HepG2 (cell line): ENCODE measurements around the gene BCL2L13. TPM values are rescaled to one million over a fixed set of nuclear protein-coding genes. Genes with fewer than 3 reads are reported as not detected.

ENCODE experiments used
- CEBPG ChIP-seq: IDR thresholded peaks from 2 replicates; pipeline ENCODE4 v1.6.1; 2016
- HNF1B ChIP-seq: sonication (generic); formaldehyde crosslinking; IDR thresholded peaks from 2 replicates; pipeline ENCODE4 v1.5.1; 2020; ENCODE audit warnings: mild to moderate bottlenecking, moderate library complexity, missing genetic modification reagents
- MAX ChIP-seq: IDR thresholded peaks from 2 replicates; pipeline ENCODE4 v1.6.1; 2012; ENCODE audit warnings: inconsistent platforms
- MEIS1 ChIP-seq: sonication (generic); formaldehyde crosslinking; IDR thresholded peaks from 2 replicates; pipeline ENCODE4 v1.9.0; 2021; ENCODE audit warnings: mild to moderate bottlenecking, missing genetic modification reagents, moderate library complexity, borderline replicate concordance
- MTF1 ChIP-seq: sonication (generic); formaldehyde crosslinking; IDR thresholded peaks from 2 replicates; pipeline ENCODE4 v1.5.0; 2020; ENCODE audit warnings: missing genetic modification reagents
- RCOR2 ChIP-seq: IDR thresholded peaks from 2 replicates; pipeline ENCODE4 v1.6.1; 2016; ENCODE audit warnings: missing biosample characterization, missing genetic modification reagents
- RERE ChIP-seq: IDR thresholded peaks from 2 replicates; pipeline ENCODE4 v1.6.1; 2016; ENCODE audit warnings: low read depth, missing genetic modification reagents, missing compliant biosample characterization
- ZBTB49 ChIP-seq: sonication (generic); formaldehyde crosslinking; IDR thresholded peaks from 2 replicates; pipeline ENCODE4 v1.4.0; 2020; ENCODE audit warnings: missing genetic modification reagents, borderline replicate concordance
- ZNF124 ChIP-seq: sonication (generic); formaldehyde crosslinking; IDR thresholded peaks from 2 replicates; pipeline ENCODE4 v1.4.0; 2020; ENCODE audit warnings: missing genetic modification reagents
- polyA plus RNA-seq, 8 experiments: library from polyadenylated mRNA; depleted of rRNA in 3 of 8; stranded (reverse) in 7 of 8; unstranded in 1 of 8; fragments of >200 nt; fragmentation: Illumina TruSeq in 4 of 8; extraction: Trizol in 4 of 8; gene quantifications; 2 replicates each; pipeline versions ENCODE4 v1.2.1 to v1.2.3, GENCODE V29; 2011 to 2016; ENCODE audit warnings: low read depth in 4 of 8, missing spikeins in 1 of 8, mixed read lengths in 1 of 8; ENCODE audit not compliant: insufficient read depth in 1 of 8
- total RNA-seq, 5 experiments: library from RNA; depleted of rRNA; stranded (reverse); fragments of >200 nt; fragmentation: Illumina TruSeq; extraction: Trizol; gene quantifications; 2 replicates each; pipeline ENCODE4 v1.2.3, GENCODE V29; 2016; ENCODE audit warnings: low read depth in 1 of 5

Gene BCL2L13
- total and polyA plus RNA-seq, 2 of the 13 experiments (the other 11 are each of a cell fraction or from before 2014, with no cell fraction given): 13.5 to 14.6 TPM

GRCh38 chr22:17729561-17729960 lies 91.0 kb downstream of the BCL2L13 start (continued):
- TF ChIP-seq ZBTB49 (CRISPR knock-in tag) (no peak), MTF1 (no peak), MAX (no peak), ZNF124 (no peak), RCOR2 (CRISPR knock-in tag) (no peak), HNF1B (no peak), RERE (no peak), CEBPG (no peak), MEIS1 (CRISPR knock-in tag) (no peak)
